Neural cell (in vitro differentiated cells): ENCODE measurements around the gene PPP3R1. TPM values are rescaled to one million over a fixed set of nuclear protein-coding genes. Genes with fewer than 3 reads are reported as not detected.

Experiments
- H2AFZ ChIP-seq: fragments of 200-600, 300-800 bp; sonication (generic), shearing (Covaris generic); 2 replicates; pipeline ENCODE4 v1.6.0; 2014; ENCODE audit warnings: low read depth, mild to moderate bottlenecking, antibody characterized with exemption, low read length, moderate library complexity
- H3F3A ChIP-seq: fragments of 200-600 bp; shearing (Covaris generic); 2 replicates; pipeline ENCODE4 v1.6.1; 2016; ENCODE audit warnings: mild to moderate bottlenecking, moderate library complexity, mixed read lengths, antibody characterized with exemption, low read length; ENCODE audit not compliant: insufficient read depth, poor library complexity, severe bottlenecking
- H3K27ac ChIP-seq: fragments of 200-600, 300-800 bp; sonication (generic), shearing (Covaris generic); 2 replicates; pipeline ENCODE4 v1.5.1; 2014; ENCODE audit warnings: mild to moderate bottlenecking, low read length, moderate library complexity
- H3K27me3 ChIP-seq: fragments of 300-800, 200-600 bp; sonication (generic), shearing (Covaris generic); 2 replicates; pipeline ENCODE4 v1.6.0; 2014; ENCODE audit warnings: mild to moderate bottlenecking, low read depth, low read length, moderate library complexity; ENCODE audit not compliant: insufficient read depth
- H3K36me3 ChIP-seq: fragments of 300-800, 200-600 bp; sonication (generic), shearing (Covaris generic); 2 replicates; pipeline ENCODE4 v1.5.1; 2014; ENCODE audit warnings: mild to moderate bottlenecking, antibody characterized with exemption, low read length, moderate library complexity; ENCODE audit not compliant: insufficient read depth
- H3K4me2 ChIP-seq: fragments of 300-800, 200-600 bp; sonication (generic), shearing (Covaris generic); 2 replicates; pipeline ENCODE4 v1.6.0; 2014; ENCODE audit warnings: mild to moderate bottlenecking, low read length
- H3K4me3 ChIP-seq: fragments of 300-800, 200-600 bp; sonication (generic), shearing (Covaris generic); 2 replicates; pipeline ENCODE4 v1.5.1; 2014; ENCODE audit warnings: mild to moderate bottlenecking, low read length, moderate library complexity
- H3K79me2 ChIP-seq: fragments of 200-600 bp; shearing (Covaris generic); replicated peaks from 2 replicates; pipeline ENCODE4 v1.6.0; 2014; ENCODE audit warnings: mild to moderate bottlenecking, low read length, moderate library complexity; ENCODE audit not compliant: insufficient read depth
- H3K9ac ChIP-seq: fragments of 300-800, 200-600 bp; sonication (generic), shearing (Covaris generic); 2 replicates; pipeline ENCODE4 v1.6.1; 2016; ENCODE audit warnings: mild to moderate bottlenecking, low read length, mixed read lengths
- H3K9me2 ChIP-seq: fragments of 200-600 bp; shearing (Covaris generic); 2 replicates; pipeline ENCODE4 v1.6.1; 2016; ENCODE audit warnings: mild to moderate bottlenecking, low read length, mixed read lengths; ENCODE audit not compliant: insufficient read depth
- H3K9me3 ChIP-seq: fragments of 200-600, 300-800 bp; sonication (generic), shearing (Covaris generic); 2 replicates; pipeline ENCODE4 v1.6.1; 2016; ENCODE audit warnings: mild to moderate bottlenecking, mixed run types, low read length, moderate library complexity, mixed read lengths
- H4K20me1 ChIP-seq: fragments of 200-600 bp; shearing (Covaris generic); 2 replicates; pipeline ENCODE4 v1.6.1; 2016; ENCODE audit warnings: mild to moderate bottlenecking, mixed run types; ENCODE audit not compliant: insufficient read depth
- CTCF ChIP-seq: fragments of 450-650 bp; IDR thresholded peaks from 2 replicates; pipeline ENCODE4 v1.5.1; 2014; ENCODE audit warnings: antibody characterized with exemption, mild to moderate bottlenecking, moderate library complexity; ENCODE audit not compliant: poor library complexity, severe bottlenecking
- EP300 ChIP-seq: fragments of 450-650 bp; conservative IDR thresholded peaks from 2 replicates; pipeline ENCODE4 v1.6.1; 2014; ENCODE audit warnings: antibody characterized with exemption, mild to moderate bottlenecking, moderate library complexity; ENCODE audit not compliant: poor library complexity, severe bottlenecking
- EZH2 ChIP-seq: fragments of 200-600, 300-800 bp; shearing (Covaris generic), sonication (generic); IDR thresholded peaks from 2 replicates; pipeline ENCODE4 v1.6.1; 2014; ENCODE audit warnings: antibody characterized with exemption, low read length, borderline replicate concordance, mild to moderate bottlenecking; ENCODE audit not compliant: insufficient read depth, poor library complexity, severe bottlenecking
- MXI1 ChIP-seq: fragments of 450-650 bp; conservative IDR thresholded peaks from 2 replicates; pipeline ENCODE4 v1.6.1; 2014; ENCODE audit warnings: antibody characterized with exemption, mild to moderate bottlenecking; ENCODE audit not compliant: poor library complexity, severe bottlenecking
- POLR2AphosphoS5 ChIP-seq: IDR thresholded peaks from 2 replicates; pipeline ENCODE4 v1.6.1; 2012
- RAD21 ChIP-seq: fragments of 450-650 bp; conservative IDR thresholded peaks from 2 replicates; pipeline ENCODE4 v1.6.1; 2014; ENCODE audit warnings: antibody characterized with exemption, mild to moderate bottlenecking, moderate library complexity
- REST ChIP-seq: IDR thresholded peaks from 2 replicates; pipeline ENCODE4 v1.6.1; 2012; ENCODE audit warnings: borderline replicate concordance
- SMC3 ChIP-seq: fragments of 450-650 bp; conservative IDR thresholded peaks from 2 replicates; pipeline ENCODE4 v1.6.1; 2014; ENCODE audit warnings: antibody characterized with exemption, mild to moderate bottlenecking, moderate library complexity; ENCODE audit not compliant: poor library complexity
- TAF1 ChIP-seq: IDR thresholded peaks from 2 replicates; pipeline ENCODE4 v1.6.1; 2012; ENCODE audit warnings: low read depth
- polyA plus RNA-seq: library from polyadenylated mRNA; depleted of rRNA; stranded (reverse); fragments of >200 nt; gene quantifications from 2 replicates; pipeline ENCODE4 v1.2.3, GENCODE V29; 2014

The PPP3R1 gene
- polyA plus RNA-seq, 1 donor from 2014 or later, result 45.3 TPM

- Histone ChIP-seq H3K36me3 (no peaks in the 10 kb centered on the region), H3K79me2 (peaks cover 5% of the 10 kb centered on the region), H3K9ac (no peak overlapping the region), H3K4me3 (no peak overlapping the region), H3K9me2 (no peaks in the 10 kb centered on the region), H3K9me3 (no peaks in the 10 kb centered on the region), H3K4me2 (no peak overlapping the region), H3F3A (no peaks in the 10 kb centered on the region), H4K20me1 (no peaks in the 10 kb centered on the region), H3K27ac (no peak overlapping the region), H2AFZ (no peak overlapping the region), H3K27me3 (no peaks in the 10 kb centered on the region)
- TF ChIP-seq RAD21, result no peak
- TF ChIP-seq TAF1, result no peak
- TF ChIP-seq MXI1, result no peak
- TF ChIP-seq POLR2AphosphoS5, result no peak
- TF ChIP-seq SMC3, result no peak
- TF ChIP-seq REST, result no peak
- no peak for TF ChIP-seq EZH2
- no peak for TF ChIP-seq CTCF
- no peak for TF ChIP-seq EP300
Measured at GRCh38 chr2:68152681-68153347, 99.5 kb downstream of the PPP3R1 start.

- H2AFZ ChIP-seq, result no peak overlapping the region
- no peaks in the 10 kb centered on the region for H3K27me3 ChIP-seq
- no peak overlapping the region for H3K4me2 ChIP-seq
- H3K79me2 ChIP-seq, result peaks cover 5% of the 10 kb centered on the region
- no peak overlapping the region for H3K4me3 ChIP-seq
- H3K27ac ChIP-seq, result no peak overlapping the region
- no peaks in the 10 kb centered on the region for H4K20me1 ChIP-seq
- H3K9me3 ChIP-seq, result no peaks in the 10 kb centered on the region
- H3F3A ChIP-seq, result no peaks in the 10 kb centered on the region
- TF ChIP-seq CTCF (no peak), TAF1 (no peak), MXI1 (no peak), POLR2AphosphoS5 (no peak), SMC3 (no peak), RAD21 (no peak), EP300 (no peak), REST (no peak), EZH2 (no peak)
- H3K9ac ChIP-seq, result no peak overlapping the region
- no peaks in the 10 kb centered on the region for H3K9me2 ChIP-seq
- H3K36me3 ChIP-seq, result no peaks in the 10 kb centered on the region
Measured at GRCh38 chr2:68151037-68151436, 101.3 kb downstream of the PPP3R1 start.
